ENCODE data around the gene RRN3.
"Not testable (repeated sequence)": the region's sequence is repeated elsewhere in the genome, so short reads cannot be mapped to it uniquely, and the experiment has no call there.

The RRN3 gene

GRCh38 chr16:15093955-15094827 lies at the start of gene RRN3:
RRN3 (minus strand) TSS chr16:15094272; CDS start chr16:15094233, 39 bp downstream.
- Histone ChIP-seq H3K9ac (ENCODE audit: low read length) (peak within 1 kb of the TSS; percentile 78), H3K79me2 (ENCODE audit: insufficient read depth, low read length) (peaks cover 11% of the 10 kb centered on the region), H3K4me3 (ENCODE audit: insufficient read depth, low read length, poor library complexity, severe bottlenecking) (peak within 1 kb of the TSS; percentile 58), H2AFZ (ENCODE audit: low read depth, low read length, severe bottlenecking) (peak within 1 kb of the TSS; percentile 100), H3K27ac (ENCODE audit: low read depth, low read length) (peak within 1 kb of the TSS; percentile 41), H3K4me2 (ENCODE audit: low read depth, low read length, poor library complexity, severe bottlenecking) (peak within 1 kb of the TSS; percentile 78)
- not testable (repeated sequence) for H4K20me1 ChIP-seq (ENCODE audit: low read depth, low read length); H3K9me3 ChIP-seq (ENCODE audit: insufficient read depth, low read length); H3K36me3 ChIP-seq (ENCODE audit: low read length); H3F3A ChIP-seq (ENCODE audit: insufficient read depth); H3K9me2 ChIP-seq (replicated peaks; ENCODE audit: insufficient read depth, low read length); H3K27me3 ChIP-seq (ENCODE audit: low read length)

GRCh38 chr16:15143601-15144091 lies 49.6 kb upstream of the RRN3 start:
- not testable (repeated sequence) for H3K4me3 ChIP-seq (ENCODE audit: insufficient read depth, low read length, poor library complexity, severe bottlenecking); H3K79me2 ChIP-seq (ENCODE audit: insufficient read depth, low read length); H3K9me2 ChIP-seq (replicated peaks; ENCODE audit: insufficient read depth, low read length); H3K27ac ChIP-seq (ENCODE audit: low read depth, low read length); H3K9me3 ChIP-seq (ENCODE audit: insufficient read depth, low read length); H4K20me1 ChIP-seq (ENCODE audit: low read depth, low read length); H3K27me3 ChIP-seq (ENCODE audit: low read length); H3K36me3 ChIP-seq (ENCODE audit: low read length); H2AFZ ChIP-seq (ENCODE audit: low read depth, low read length, severe bottlenecking); H3K9ac ChIP-seq (ENCODE audit: low read length); H3K4me2 ChIP-seq (ENCODE audit: low read depth, low read length, poor library complexity, severe bottlenecking); H3F3A ChIP-seq (ENCODE audit: insufficient read depth)

- not testable (repeated sequence) for H3K4me2 ChIP-seq (ENCODE audit: low read depth, low read length, poor library complexity, severe bottlenecking); H3K36me3 ChIP-seq (ENCODE audit: low read length); H3K9ac ChIP-seq (ENCODE audit: low read length); H4K20me1 ChIP-seq (ENCODE audit: low read depth, low read length); H3K9me2 ChIP-seq (replicated peaks; ENCODE audit: insufficient read depth, low read length); H3F3A ChIP-seq (ENCODE audit: insufficient read depth); H3K79me2 ChIP-seq (ENCODE audit: insufficient read depth, low read length); H3K4me3 ChIP-seq (ENCODE audit: insufficient read depth, low read length, poor library complexity, severe bottlenecking); H3K27ac ChIP-seq (ENCODE audit: low read depth, low read length); H3K9me3 ChIP-seq (ENCODE audit: insufficient read depth, low read length); H3K27me3 ChIP-seq (ENCODE audit: low read length); H2AFZ ChIP-seq (ENCODE audit: low read depth, low read length, severe bottlenecking)
Measured at GRCh38 chr16:15142891-15143600, 49.0 kb upstream of the RRN3 start.

DNA sequence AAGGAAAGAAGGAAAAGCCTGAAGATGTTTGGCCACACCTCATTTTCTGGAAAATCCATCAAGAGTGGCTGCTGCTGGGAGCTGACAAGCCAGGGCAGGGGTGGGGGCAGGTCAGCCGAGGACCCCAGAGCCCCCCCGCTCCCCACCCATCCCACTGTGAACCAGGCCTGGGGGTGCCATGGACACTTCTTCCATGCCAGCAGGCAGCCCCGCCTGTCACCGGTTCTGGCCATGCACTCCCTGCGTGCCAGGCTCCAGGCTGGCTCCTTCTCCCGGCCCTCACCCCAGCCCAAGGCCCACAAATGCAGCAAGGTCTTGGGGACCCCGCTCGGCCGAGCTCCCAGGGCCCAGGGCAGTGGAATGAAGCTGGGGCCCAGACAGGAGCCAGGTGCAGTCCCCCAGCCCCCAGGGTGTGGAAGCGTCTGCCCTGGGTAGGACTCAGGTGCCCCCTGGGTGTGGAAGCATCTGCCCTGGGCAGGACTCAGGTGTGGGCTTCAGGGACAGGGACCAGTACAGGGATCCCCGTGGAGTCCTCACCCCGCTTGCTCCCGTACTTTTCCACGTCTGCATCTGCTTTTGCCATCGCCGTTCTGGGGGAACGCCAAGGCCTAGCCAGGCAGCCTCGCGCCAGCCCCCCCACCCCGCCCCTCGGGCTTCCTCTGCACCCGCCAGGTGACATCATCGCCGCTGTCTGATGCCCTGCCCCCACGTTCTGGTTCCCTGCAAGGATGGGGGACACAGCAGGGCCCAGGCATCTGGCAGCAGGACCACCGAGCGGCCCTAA lies 48.2 kb upstream of the RRN3 start:
- not testable (repeated sequence) for H3K9ac ChIP-seq (ENCODE audit: low read length); H3K4me3 ChIP-seq (ENCODE audit: insufficient read depth, low read length, poor library complexity, severe bottlenecking); H3K27me3 ChIP-seq (ENCODE audit: low read length); H4K20me1 ChIP-seq (ENCODE audit: low read depth, low read length); H3F3A ChIP-seq (ENCODE audit: insufficient read depth); H3K9me2 ChIP-seq (replicated peaks; ENCODE audit: insufficient read depth, low read length); H2AFZ ChIP-seq (ENCODE audit: low read depth, low read length, severe bottlenecking); H3K27ac ChIP-seq (ENCODE audit: low read depth, low read length); H3K4me2 ChIP-seq (ENCODE audit: low read depth, low read length, poor library complexity, severe bottlenecking); H3K79me2 ChIP-seq (ENCODE audit: insufficient read depth, low read length); H3K9me3 ChIP-seq (ENCODE audit: insufficient read depth, low read length); H3K36me3 ChIP-seq (ENCODE audit: low read length)

DNA sequence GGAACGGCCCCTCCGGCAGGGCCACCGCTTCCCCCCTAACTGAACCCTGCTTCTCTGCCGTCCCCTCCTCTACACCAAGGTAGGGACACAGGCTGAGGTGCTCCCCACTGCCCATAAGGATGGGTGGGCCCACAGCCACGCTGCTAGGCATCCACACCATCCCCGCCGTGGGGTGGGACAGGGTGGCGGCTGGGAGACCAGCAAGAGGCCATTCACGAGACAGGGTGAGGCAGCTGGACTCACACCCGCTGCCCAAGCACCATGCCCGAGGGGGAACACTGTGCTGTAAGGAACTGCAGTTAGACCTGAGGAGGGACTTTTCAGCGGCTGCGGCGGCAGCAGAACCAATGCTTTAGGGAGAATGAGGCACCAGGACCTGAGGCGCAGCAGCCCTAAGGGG lies 47.5 kb upstream of the RRN3 start:
- Histone ChIP-seq H3K27me3 (ENCODE audit: low read length) (no peaks in the 10 kb centered on the region), H2AFZ (ENCODE audit: low read depth, low read length, severe bottlenecking) (no peak overlapping the region), H3K9me2 (replicated peaks; ENCODE audit: insufficient read depth, low read length) (no peaks in the 10 kb centered on the region), H3K4me2 (ENCODE audit: low read depth, low read length, poor library complexity, severe bottlenecking) (no peak overlapping the region), H3K36me3 (ENCODE audit: low read length) (no peaks in the 10 kb centered on the region), H3K9ac (ENCODE audit: low read length) (no peak overlapping the region), H3K9me3 (ENCODE audit: insufficient read depth, low read length) (no peaks in the 10 kb centered on the region), H4K20me1 (ENCODE audit: low read depth, low read length) (no peaks in the 10 kb centered on the region), H3K27ac (ENCODE audit: low read depth, low read length) (no peak overlapping the region), H3F3A (ENCODE audit: insufficient read depth) (no peaks in the 10 kb centered on the region), H3K4me3 (ENCODE audit: insufficient read depth, low read length, poor library complexity, severe bottlenecking) (no peak overlapping the region), H3K79me2 (ENCODE audit: insufficient read depth, low read length) (no peaks in the 10 kb centered on the region)
- TF ChIP-seq EZH2phosphoT487 (conservative IDR thresholded peaks at IDR 0.05; ENCODE audit: low read length) (no peak), CTCF (IDR thresholded peaks at IDR 0.05; ENCODE audit: insufficient read depth, low read length, poor library complexity, severe bottlenecking) (no peak)

GRCh38 chr16:15140444-15141365 lies 46.6 kb upstream of the RRN3 start:
- H3K4me2 ChIP-seq (ENCODE audit: low read depth, low read length, poor library complexity, severe bottlenecking); H3K9me3 ChIP-seq (ENCODE audit: insufficient read depth, low read length); H3K36me3 ChIP-seq (ENCODE audit: low read length); H3K4me3 ChIP-seq (ENCODE audit: insufficient read depth, low read length, poor library complexity, severe bottlenecking); H3K9me2 ChIP-seq (replicated peaks; ENCODE audit: insufficient read depth, low read length); H2AFZ ChIP-seq (ENCODE audit: low read depth, low read length, severe bottlenecking); H3F3A ChIP-seq (ENCODE audit: insufficient read depth); H3K9ac ChIP-seq (ENCODE audit: low read length); H3K79me2 ChIP-seq (ENCODE audit: insufficient read depth, low read length); H4K20me1 ChIP-seq (ENCODE audit: low read depth, low read length); H3K27me3 ChIP-seq (ENCODE audit: low read length); H3K27ac ChIP-seq (ENCODE audit: low read depth, low read length): not testable (repeated sequence)

All from SU-DHL-6 (cell line).